Large intestine (tissue), 3 donors: ENCODE results near the gene STIM2. TPM values are rescaled to one million over a fixed set of nuclear protein-coding genes. Genes with fewer than 3 reads are reported as not detected.
"Not testable (repeated sequence)": the region's sequence is repeated elsewhere in the genome, so short reads cannot be mapped to it uniquely, and the experiment has no call there.

ENCODE experiments used
- DNase-seq, 2 donors: peaks; one replicate each; pipeline versions ENCODE4 v3.0.0 to v3.0.0-alpha.2; 2013
- H3K27ac ChIP-seq: one replicate; pipeline ENCODE4 v1.5.1; 2013; ENCODE audit warnings: low read length
- H3K27me3 ChIP-seq: 2 replicates; pipeline ENCODE4 v1.6.1; 2013; ENCODE audit warnings: low read length; ENCODE audit not compliant: control insufficient read depth, insufficient read depth
- H3K36me3 ChIP-seq: 2 replicates; pipeline ENCODE4 v1.6.1; 2013; ENCODE audit warnings: low read length; ENCODE audit not compliant: control insufficient read depth, insufficient read depth
- H3K4me1 ChIP-seq: one replicate; pipeline ENCODE4 v1.6.1; 2013; ENCODE audit warnings: low read length; ENCODE audit not compliant: control insufficient read depth, insufficient read depth
- H3K4me3 ChIP-seq: one replicate; pipeline ENCODE4 v1.5.1; 2013; ENCODE audit warnings: low read length
- H3K9me3 ChIP-seq: one replicate; pipeline ENCODE4 v1.6.1; 2013; ENCODE audit warnings: mild to moderate bottlenecking, low read depth, low read length, moderate library complexity; ENCODE audit not compliant: control insufficient read depth
- WGBS: methylation state at CpG from one replicate; pipeline ENCODE4 v1.1.5; 2013; ENCODE audit warnings: low lambda C conversion rate; ENCODE audit not compliant: insufficient coverage; 5-methylcytosine and 5-hydroxymethylcytosine counted together
- polyA plus RNA-seq: library from polyadenylated mRNA; unstranded; fragments of 120-200 nt; gene quantifications from one replicate; pipeline ENCODE4 v1.2.1, GENCODE V29; 2013

The STIM2 gene
- polyA plus RNA-seq, 1 donor = 30.9 TPM

DNA sequence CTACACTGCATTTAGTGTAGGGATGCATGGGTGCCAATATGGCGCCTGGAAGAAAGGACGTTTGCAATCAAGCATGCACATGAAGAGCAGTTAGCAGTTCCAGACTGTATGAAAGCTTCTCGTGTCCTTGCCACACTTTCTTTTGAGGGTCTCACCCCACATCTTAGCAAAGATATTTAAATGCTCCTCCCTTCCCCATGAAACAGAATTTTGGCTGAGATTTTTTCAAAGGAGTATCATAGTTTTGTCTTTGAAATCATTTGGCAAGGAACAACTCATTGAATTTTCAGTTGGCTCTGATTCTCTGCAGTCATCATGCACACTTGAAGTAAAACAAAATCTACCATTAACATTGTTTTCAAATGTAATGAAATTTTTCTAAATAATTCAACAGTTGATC lies 39.6 kb upstream of the STIM2 start:
- Histone ChIP-seq H3K27ac (no peak overlapping the region), H3K27me3 (no peaks in the 10 kb centered on the region), H3K36me3 (no peaks in the 10 kb centered on the region), H3K4me3 (no peak overlapping the region), H3K9me3 (peaks cover 4% of the 10 kb centered on the region), H3K4me1 (peaks cover 19% of the 10 kb centered on the region)
- no CpG with 5 or more reads among the region's 3 CpGs for WGBS
- DNase-seq = no peak

DNA sequence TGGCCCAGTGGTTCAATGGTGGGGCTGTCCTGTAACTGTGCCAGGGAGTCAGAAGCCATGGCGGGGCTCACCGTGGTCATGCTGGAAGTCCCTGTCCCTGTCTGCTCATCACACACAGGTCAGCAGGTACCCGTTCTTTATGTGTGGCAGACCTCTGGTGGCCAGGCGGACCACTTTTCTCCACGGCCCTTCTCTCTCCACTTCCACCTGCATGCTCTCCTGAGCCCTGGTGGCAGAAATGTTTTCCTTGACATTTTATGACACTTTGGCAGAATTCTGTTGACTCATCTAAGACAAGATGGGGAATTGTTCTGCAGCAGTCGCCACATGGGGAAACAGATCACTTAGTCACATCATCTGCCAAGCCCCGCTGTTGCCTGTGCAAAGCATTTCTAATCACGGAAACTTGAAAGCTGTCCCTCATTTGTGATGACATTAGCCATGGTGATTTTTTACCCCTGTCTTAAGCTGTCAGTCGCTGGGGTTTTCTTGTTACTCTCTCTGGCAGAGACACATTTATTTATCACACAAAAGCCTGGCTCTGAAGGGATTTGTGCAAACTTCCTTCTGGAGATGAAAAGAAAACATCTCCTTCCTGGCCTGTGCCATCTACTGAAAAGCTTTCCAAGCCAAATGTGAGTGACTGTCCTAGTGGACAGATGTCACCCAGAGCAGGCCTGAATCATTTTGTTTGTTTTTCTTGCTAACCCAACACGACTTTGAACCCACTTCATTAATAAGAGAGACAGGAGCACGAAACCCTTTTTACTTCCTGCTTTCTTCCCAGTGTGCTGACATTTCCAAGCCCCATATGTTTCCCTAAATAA lies 38.8 kb upstream of the STIM2 start:
- Histone ChIP-seq H3K4me1 (peaks cover 19% of the 10 kb centered on the region), H3K9me3 (peaks cover 4% of the 10 kb centered on the region), H3K4me3 (no peak overlapping the region), H3K36me3 (no peaks in the 10 kb centered on the region), H3K27ac (peak overlapping the region; percentile 56), H3K27me3 (no peaks in the 10 kb centered on the region)
- 29% methylated on average over 3 of the region's 11 CpGs for WGBS
- peak; percentile 42 to 69 for DNase-seq

DNA sequence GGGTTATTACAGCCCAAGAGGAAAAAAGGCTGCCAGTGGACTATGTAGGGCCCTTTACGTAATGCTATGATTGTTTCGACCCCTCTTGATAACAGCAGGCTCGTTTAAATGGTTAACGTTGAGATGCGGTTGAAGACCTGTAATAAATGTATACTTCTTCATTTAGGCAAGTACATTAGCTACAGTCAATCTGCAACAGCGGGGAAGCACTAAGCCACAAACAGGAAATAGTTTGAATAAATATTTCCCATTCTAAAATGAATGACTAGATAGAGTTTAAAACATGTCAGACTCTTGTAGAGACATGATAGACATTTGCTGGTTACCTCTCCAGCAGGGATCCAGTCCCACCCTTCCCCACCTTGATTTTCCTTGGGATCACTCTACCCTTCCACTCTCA lies 38.1 kb upstream of the STIM2 start:
- no peaks in the 10 kb centered on the region for H3K27me3 ChIP-seq
- H3K36me3 ChIP-seq = no peaks in the 10 kb centered on the region
- 90% methylated on average over 2 of the region's 6 CpGs for WGBS
- H3K27ac ChIP-seq = peak overlapping the region; percentile 56
- no peak for DNase-seq
- H3K4me1 ChIP-seq = peaks cover 23% of the 10 kb centered on the region
- peaks cover 4% of the 10 kb centered on the region for H3K9me3 ChIP-seq
- H3K4me3 ChIP-seq = no peak overlapping the region

DNA sequence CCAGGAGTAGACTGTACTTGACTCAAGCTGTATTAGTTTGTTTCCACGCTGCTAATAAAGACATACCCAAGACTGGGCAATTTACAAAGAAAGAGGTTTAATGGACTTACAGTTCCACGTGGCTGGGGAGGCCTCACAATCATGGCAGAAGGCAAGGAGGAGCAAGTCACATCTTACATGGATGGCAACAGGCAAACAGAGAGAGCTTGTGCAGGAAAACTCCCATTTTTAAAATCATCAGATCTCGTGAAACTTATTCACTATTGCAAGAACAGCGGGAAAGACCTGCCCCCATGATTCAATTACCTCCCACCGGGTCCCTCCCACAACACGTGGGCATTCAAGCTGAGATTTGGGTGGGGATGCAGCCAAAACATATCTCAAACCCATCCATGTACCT lies 37.7 kb upstream of the STIM2 start:
- peak overlapping the region; percentile 56 for H3K27ac ChIP-seq
- WGBS = 100% methylated on average over 1 of the region's 6 CpGs
- not testable (repeated sequence) for DNase-seq

DNA sequence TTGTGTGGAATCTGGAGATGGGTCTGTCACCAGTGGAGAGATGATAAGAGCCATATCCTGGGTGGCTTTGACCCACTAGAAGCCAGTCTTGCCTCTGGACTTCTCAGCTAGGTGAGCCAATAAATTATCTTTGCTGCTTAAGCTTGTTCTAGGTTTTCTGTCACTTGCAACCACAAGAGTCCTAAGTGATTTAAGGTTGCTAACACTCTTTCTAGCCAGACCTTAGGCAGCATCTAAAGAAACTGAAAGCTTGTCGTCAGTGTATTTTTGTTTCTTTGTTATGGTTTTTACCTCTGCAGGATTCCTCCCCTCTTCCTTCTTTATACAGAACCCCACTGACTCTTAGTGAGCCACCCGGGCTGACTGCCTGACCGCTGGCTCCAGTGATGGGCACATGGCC lies 37.1 kb upstream of the STIM2 start:
- Histone ChIP-seq H3K27me3 (no peaks in the 10 kb centered on the region), H3K27ac (no peak overlapping the region), H3K36me3 (no peaks in the 10 kb centered on the region), H3K4me3 (no peak overlapping the region), H3K4me1 (peaks cover 23% of the 10 kb centered on the region), H3K9me3 (peaks cover 4% of the 10 kb centered on the region)
- DNase-seq = no peak
- 100% methylated on average over 1 of the region's 3 CpGs for WGBS

More for the DNA sequence above, 37.7 kb upstream of the STIM2 start:
- H3K9me3 ChIP-seq, H3K4me3 ChIP-seq, H3K36me3 ChIP-seq, H3K27me3 ChIP-seq: not testable (repeated sequence)
- H3K4me1 ChIP-seq = peaks cover 23% of the 10 kb centered on the region

DNA sequence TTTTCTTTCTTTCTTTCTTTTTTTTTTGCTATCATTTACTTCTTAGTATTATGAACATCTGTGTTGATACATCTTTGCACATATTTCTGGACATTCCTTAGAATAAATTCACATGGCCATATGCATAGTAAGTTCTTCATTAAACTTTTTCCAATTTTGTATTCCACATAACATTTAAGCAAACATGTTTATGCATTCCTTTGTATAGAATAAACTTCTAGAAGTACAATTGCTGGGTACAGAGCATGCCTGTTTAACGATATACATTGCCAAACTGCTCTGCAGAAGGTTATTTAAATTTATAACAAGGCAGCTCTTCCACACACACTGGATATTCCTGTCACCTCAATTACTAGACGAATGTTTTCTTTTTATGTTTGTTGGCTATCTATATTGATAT lies 36.0 kb upstream of the STIM2 start:
- Histone ChIP-seq H3K36me3 (no peaks in the 10 kb centered on the region), H3K4me3 (no peak overlapping the region), H3K27ac (no peak overlapping the region), H3K4me1 (peaks cover 23% of the 10 kb centered on the region), H3K9me3 (peaks cover 4% of the 10 kb centered on the region), H3K27me3 (no peaks in the 10 kb centered on the region)
- no peak for DNase-seq
- 78% methylated on average over 2 of the region's 2 CpGs for WGBS

DNA sequence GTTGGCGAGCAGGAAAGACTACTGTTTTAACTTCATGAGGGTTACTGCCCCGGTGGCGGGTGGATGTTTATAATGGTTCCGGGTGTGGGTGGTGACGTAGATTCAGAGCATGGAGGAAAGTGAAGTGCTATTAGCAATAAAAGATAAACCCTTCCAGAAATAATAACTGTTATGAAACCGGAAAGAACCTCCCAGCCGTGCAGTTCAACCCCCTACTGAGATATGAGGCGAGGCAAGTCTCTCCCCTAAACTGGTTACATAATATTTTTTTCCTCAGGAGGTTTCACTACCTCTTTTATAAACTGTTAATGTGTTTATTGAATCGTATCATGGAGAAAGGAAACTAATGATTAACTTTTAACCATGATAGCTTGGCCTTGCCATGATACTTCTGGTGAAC lies 33.9 kb upstream of the STIM2 start:
- H3K9me3 ChIP-seq = peaks cover 4% of the 10 kb centered on the region
- no CpG with 5 or more reads among the region's 9 CpGs for WGBS

DNA sequence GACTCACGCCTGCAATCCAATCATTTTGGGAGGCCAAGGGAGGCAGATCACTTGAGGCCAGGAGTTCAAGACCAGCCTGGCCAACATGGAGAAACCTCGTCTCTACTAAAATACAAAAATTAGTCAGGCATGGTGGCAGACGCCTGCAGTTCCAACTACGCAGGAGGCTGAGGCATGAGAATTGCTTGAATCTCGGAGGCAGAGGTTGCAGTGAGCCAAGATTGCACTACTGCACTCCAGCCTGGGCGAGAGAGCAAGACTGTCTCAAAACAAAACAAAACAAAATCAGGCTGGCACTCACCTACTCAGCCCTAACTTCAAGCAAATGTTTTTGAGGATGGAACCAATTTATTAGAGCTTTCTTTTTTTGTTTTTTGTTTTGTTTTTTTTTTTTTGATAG lies 33.3 kb upstream of the STIM2 start:
- no CpG with 5 or more reads among the region's 6 CpGs for WGBS
- H3K27ac ChIP-seq = peak overlapping the region; percentile 18
- H3K36me3 ChIP-seq, H3K9me3 ChIP-seq, H3K4me3 ChIP-seq, H3K27me3 ChIP-seq, DNase-seq: not testable (repeated sequence)
- H3K4me1 ChIP-seq = peaks cover 11% of the 10 kb centered on the region

More for the DNA sequence above, 33.9 kb upstream of the STIM2 start:
- DNase-seq = peak; percentile 32 to 81
- H3K27me3 ChIP-seq = no peaks in the 10 kb centered on the region
- H3K4me1 ChIP-seq = peaks cover 18% of the 10 kb centered on the region
- no peak overlapping the region for H3K4me3 ChIP-seq
- peak overlapping the region; percentile 33 for H3K27ac ChIP-seq
- H3K36me3 ChIP-seq = no peaks in the 10 kb centered on the region

DNA sequence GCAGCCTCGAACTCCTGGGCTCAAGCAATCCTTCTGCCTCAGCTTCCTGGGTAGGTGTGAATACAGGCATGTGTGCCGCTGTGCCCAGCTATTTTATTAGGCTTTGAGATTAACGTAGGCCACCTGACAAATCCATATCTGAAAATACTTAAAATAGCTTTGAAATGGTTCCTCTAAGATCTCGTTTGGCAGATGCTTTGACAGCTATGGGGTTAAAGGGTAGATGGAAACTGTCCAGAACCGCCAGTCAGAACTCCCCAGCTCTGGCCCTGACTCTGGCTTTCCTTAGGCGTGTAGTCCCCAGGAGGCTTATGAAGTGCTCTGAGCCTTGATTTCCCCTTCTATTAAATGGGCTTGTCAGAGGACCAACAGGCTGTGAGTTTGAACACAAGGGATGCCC lies 32.8 kb upstream of the STIM2 start:
- Histone ChIP-seq H3K9me3 (peaks cover 4% of the 10 kb centered on the region), H3K4me1 (peaks cover 7% of the 10 kb centered on the region), H3K4me3 (no peak overlapping the region), H3K27ac (no peak overlapping the region), H3K27me3 (no peaks in the 10 kb centered on the region), H3K36me3 (no peaks in the 10 kb centered on the region)
- WGBS = no CpG with 5 or more reads among the region's 6 CpGs
- DNase-seq = no peak

DNA sequence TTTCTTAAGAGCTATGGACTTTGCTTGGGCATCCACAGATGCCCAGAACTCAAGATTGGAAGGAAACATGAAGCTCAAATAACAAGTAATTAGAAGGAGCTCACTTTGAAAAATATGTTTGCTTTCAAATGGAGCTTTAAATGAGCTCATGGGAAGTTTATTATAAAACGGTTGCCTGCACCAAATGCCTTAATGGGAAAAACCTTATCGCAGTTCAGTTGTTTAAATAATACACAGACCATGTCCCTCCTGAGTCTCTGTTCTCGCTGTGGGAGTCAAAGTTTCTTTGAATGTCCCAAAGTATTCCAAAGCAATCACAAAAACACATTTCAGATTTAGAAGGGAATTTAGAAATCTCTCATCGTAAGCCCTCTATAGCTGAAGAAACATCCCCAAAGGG lies 31.6 kb upstream of the STIM2 start:
- H3K27ac ChIP-seq = no peak overlapping the region
- no peaks in the 10 kb centered on the region for H3K9me3 ChIP-seq
- peaks cover 4% of the 10 kb centered on the region for H3K4me1 ChIP-seq
- no peak overlapping the region for H3K4me3 ChIP-seq
- no peaks in the 10 kb centered on the region for H3K36me3 ChIP-seq
- DNase-seq = no peak
- H3K27me3 ChIP-seq = no peaks in the 10 kb centered on the region
- WGBS = 83% methylated on average over 1 of the region's 4 CpGs

DNA sequence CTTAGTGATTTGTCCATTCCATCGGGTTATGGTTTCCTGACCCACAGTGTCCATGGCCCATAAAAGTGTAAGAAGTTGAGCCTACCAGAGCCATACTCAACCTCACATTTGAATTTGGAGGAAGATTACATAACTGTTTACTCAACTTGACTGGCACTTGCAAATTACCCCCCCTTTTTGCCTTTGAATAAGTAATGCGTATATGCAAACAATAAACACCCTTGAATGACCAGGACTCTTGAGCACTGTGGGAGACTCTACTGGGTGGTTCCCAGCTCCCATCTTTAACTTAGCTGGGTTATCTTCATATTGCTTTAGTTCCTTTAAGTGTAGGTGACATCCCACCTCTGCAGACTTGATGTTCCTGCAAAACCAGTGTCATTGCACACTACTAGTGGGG lies 30.6 kb upstream of the STIM2 start:
- DNase-seq = no peak
- no peak overlapping the region for H3K27ac ChIP-seq
- H3K4me1 ChIP-seq = peaks cover 4% of the 10 kb centered on the region
- H3K36me3 ChIP-seq = no peaks in the 10 kb centered on the region
- H3K27me3 ChIP-seq = no peaks in the 10 kb centered on the region
- no peak overlapping the region for H3K4me3 ChIP-seq
- WGBS = no CpG with 5 or more reads among the region's 2 CpGs
- no peaks in the 10 kb centered on the region for H3K9me3 ChIP-seq
